ENCODE measurements around the gene STAU1. TPM values are rescaled to one million over a fixed set of nuclear protein-coding genes. Genes with fewer than 3 reads are reported as not detected.

Gene STAU1
- total and polyA plus RNA-seq, 2 of the 13 experiments (the other 11 are each of a cell fraction or from before 2014, with no cell fraction given) = 119 to 133 TPM

DNA sequence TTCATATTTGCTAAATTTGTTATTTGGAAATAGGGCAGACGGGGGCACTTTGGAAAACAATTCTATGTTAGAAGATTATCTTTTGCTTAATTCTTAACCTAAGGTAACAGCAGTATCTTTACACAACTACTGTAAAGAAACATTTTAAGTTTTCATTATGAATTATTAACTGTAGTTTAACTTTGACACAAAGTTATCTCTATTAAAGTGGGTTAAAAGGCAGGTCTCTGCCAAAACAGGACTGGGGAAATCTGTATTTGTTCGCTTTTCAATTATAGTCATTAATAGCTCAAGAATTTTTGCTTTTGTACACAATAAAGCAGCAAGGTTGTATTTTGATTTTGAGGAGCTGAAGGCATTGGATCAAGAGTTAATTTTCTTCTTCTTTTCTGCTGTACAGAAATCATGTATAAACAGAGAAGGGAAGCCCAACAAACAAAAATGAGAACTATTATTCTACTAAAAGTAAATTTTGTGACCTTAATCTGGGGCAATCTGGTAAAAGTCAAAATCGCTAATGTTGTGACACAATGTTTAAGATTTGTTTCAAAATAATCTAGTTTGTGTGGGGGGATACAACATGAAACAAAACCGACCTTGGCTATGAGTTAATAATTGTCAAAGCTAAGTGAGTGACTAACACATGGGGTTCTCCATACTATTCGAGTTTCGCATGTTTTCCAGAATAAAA is 2.9 kb downstream of the STAU1 start (continued):
- TF ChIP-seq, protein P1, sequence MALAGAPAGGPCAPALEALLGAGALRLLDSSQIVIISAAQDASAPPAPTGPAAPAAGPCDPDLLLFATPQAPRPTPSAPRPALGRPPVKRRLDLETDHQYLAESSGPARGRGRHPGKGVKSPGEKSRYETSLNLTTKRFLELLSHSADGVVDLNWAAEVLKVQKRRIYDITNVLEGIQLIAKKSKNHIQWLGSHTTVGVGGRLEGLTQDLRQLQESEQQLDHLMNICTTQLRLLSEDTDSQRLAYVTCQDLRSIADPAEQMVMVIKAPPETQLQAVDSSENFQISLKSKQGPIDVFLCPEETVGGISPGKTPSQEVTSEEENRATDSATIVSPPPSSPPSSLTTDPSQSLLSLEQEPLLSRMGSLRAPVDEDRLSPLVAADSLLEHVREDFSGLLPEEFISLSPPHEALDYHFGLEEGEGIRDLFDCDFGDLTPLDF (CRISPR knock-in tag; IDR thresholded peaks at IDR 0.05) = no peak
- TF ChIP-seq HOXA7 (CRISPR knock-in tag; IDR thresholded peaks at IDR 0.05) (no peak), POLR2AphosphoS5 (IDR thresholded peaks at IDR 0.05; ENCODE audit: low read depth, low read length) (peak; percentile 21; the same call in 1 of the 2 replicates), ZNF562 (CRISPR knock-in tag; IDR thresholded peaks at IDR 0.05; ENCODE audit: borderline replicate concordance) (no peak), HNRNPK (IDR thresholded peaks at IDR 0.05; ENCODE audit: low read depth, low read length, poor library complexity, severe bottlenecking) (peak; percentile 32), RERE (CRISPR knock-in tag; IDR thresholded peaks at IDR 0.05; ENCODE audit: low read depth) (no peak), ZNF709 (CRISPR knock-in tag; IDR thresholded peaks at IDR 0.05) (no peak), U2AF2 (IDR thresholded peaks at IDR 0.05; ENCODE audit: low read depth, low read length) (no peak), ZNF644 (CRISPR knock-in tag; IDR thresholded peaks at IDR 0.05; ENCODE audit: low read depth) (no peak)
- TF ChIP-seq, protein P2, sequence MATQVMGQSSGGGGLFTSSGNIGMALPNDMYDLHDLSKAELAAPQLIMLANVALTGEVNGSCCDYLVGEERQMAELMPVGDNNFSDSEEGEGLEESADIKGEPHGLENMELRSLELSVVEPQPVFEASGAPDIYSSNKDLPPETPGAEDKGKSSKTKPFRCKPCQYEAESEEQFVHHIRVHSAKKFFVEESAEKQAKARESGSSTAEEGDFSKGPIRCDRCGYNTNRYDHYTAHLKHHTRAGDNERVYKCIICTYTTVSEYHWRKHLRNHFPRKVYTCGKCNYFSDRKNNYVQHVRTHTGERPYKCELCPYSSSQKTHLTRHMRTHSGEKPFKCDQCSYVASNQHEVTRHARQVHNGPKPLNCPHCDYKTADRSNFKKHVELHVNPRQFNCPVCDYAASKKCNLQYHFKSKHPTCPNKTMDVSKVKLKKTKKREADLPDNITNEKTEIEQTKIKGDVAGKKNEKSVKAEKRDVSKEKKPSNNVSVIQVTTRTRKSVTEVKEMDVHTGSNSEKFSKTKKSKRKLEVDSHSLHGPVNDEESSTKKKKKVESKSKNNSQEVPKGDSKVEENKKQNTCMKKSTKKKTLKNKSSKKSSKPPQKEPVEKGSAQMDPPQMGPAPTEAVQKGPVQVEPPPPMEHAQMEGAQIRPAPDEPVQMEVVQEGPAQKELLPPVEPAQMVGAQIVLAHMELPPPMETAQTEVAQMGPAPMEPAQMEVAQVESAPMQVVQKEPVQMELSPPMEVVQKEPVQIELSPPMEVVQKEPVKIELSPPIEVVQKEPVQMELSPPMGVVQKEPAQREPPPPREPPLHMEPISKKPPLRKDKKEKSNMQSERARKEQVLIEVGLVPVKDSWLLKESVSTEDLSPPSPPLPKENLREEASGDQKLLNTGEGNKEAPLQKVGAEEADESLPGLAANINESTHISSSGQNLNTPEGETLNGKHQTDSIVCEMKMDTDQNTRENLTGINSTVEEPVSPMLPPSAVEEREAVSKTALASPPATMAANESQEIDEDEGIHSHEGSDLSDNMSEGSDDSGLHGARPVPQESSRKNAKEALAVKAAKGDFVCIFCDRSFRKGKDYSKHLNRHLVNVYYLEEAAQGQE (IDR thresholded peaks at IDR 0.05; ENCODE audit: borderline replicate concordance in 1 of 2, low read depth in 1 of 2, low read length in 2 of 2) = 0 out of 4 replicates have a peak, but pooled peaks of 1 of the 2 experiments have one; percentile 8
- TF ChIP-seq, protein P3, sequence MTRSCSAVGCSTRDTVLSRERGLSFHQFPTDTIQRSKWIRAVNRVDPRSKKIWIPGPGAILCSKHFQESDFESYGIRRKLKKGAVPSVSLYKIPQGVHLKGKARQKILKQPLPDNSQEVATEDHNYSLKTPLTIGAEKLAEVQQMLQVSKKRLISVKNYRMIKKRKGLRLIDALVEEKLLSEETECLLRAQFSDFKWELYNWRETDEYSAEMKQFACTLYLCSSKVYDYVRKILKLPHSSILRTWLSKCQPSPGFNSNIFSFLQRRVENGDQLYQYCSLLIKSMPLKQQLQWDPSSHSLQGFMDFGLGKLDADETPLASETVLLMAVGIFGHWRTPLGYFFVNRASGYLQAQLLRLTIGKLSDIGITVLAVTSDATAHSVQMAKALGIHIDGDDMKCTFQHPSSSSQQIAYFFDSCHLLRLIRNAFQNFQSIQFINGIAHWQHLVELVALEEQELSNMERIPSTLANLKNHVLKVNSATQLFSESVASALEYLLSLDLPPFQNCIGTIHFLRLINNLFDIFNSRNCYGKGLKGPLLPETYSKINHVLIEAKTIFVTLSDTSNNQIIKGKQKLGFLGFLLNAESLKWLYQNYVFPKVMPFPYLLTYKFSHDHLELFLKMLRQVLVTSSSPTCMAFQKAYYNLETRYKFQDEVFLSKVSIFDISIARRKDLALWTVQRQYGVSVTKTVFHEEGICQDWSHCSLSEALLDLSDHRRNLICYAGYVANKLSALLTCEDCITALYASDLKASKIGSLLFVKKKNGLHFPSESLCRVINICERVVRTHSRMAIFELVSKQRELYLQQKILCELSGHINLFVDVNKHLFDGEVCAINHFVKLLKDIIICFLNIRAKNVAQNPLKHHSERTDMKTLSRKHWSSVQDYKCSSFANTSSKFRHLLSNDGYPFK (CRISPR knock-in tag; IDR thresholded peaks at IDR 0.05; ENCODE audit: borderline replicate concordance) = no peak
